HG02763 (cell line): ENCODE results near the gene CCDC187.

Source experiments
- ATAC-seq: cut with Tn5 transposase; IDR thresholded peaks from one replicate; pipeline ENCODE4 v1.9.1; 2021; ENCODE audit warnings: mild to moderate bottlenecking, moderate library complexity; ENCODE audit not compliant: unreplicated experiment

The CCDC187 gene

GRCh38 chr9:136286359-136286986 is 17.4 kb downstream of the CCDC187 start:
- no peak for ATAC-seq

- ATAC-seq = no peak
Measured at GRCh38 chr9:136285501-136286358, 18.2 kb downstream of the CCDC187 start.

GRCh38 chr9:136284951-136285350 is 18.9 kb downstream of the CCDC187 start:
- ATAC-seq = no peak

DNA sequence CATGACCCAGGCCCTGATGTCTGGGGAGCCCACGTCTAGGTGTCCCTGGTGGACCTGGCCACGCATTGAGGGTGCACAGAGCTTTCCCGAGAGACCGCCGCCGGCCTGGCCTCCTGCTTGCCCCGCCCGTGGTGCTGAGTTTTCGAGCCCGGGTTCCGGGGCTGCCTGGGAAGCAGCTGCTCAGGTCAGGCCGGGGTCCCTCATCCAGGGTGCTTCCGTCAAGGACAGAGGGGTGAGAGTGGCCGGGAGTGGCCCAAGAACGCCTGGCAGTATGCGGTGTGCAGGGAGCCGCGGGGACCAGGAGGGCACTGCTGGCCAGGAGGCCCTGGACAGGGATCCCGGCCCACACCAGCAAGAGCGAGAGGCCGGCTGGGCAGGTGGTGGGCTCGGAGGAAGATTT is 19.6 kb downstream of the CCDC187 start:
- no peak for ATAC-seq

GRCh38 chr9:136283291-136284235 is 20.3 kb downstream of the CCDC187 start:
- ATAC-seq = peak; percentile 71

DNA sequence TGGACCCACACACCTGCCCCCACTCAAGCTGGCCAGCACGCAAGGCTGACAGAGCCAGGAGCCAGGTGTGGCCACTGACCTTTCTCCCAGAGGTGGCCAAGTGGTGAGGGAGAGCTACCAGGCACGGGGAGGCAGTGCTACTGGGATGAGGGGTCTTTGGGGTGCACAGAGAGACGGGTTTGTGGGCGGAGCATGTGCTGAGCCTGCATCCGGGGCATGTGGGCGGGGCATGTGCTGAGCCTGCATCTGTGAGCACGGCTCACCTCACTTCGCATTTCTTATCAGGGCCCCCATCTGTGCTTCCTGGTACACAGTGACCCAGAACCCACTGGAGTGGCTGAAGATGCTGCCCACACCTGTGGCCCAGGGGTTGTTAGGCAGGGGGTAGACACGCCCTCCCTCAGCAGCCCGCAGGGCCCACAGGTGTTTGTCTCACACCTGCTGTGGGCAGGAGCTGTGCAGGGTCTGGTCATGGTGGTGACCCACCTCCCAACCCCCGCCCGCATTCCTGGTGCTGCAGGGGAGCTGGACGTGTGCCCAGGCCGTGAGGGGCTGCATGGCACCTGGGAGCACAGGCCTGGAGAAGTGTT is 21.5 kb downstream of the CCDC187 start:
- ATAC-seq = no peak

GRCh38 chr9:136281421-136282271 is 22.2 kb downstream of the CCDC187 start:
- no peak for ATAC-seq

DNA sequence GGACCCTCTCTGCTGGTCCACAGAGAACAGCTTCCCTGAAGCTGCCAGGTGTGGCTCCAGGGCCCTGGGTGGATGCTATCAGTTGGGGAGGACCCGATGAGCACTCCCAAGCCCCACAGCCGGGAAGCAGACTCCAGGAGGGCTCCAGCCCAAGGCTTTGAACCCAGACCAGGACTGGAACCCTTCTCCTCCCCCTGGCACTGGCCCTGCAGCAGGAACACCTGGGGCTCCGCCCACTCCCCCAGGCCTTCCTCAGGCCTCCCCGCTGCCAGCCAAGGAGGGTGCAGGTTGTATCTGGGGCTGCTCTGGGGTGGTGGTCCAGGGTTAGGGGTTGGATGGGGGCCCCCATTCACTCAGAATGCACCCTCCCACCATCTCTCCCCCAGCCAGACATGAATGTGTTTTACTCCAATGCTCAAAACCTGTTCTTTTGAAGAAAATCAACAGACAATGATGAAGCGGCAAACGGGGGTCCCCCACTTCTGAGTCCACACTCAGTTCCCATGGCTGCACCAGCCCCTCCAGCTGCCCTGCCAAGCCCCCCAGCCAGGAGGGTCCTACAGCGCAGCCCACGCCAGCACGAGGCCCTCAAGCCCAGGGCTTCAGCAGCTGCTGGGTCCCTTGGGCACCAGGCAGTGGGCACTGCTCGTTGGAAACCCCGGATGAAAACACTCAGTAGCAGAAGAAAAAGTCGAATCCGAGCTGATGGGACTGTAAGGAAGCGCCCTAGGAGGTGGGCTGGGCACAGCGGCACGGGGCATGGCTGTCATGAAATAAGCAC is 23.2 kb downstream of the CCDC187 start:
- ATAC-seq = no peak

GRCh38 chr9:136279471-136279870 is 24.4 kb downstream of the CCDC187 start:
- ATAC-seq = no peak

DNA sequence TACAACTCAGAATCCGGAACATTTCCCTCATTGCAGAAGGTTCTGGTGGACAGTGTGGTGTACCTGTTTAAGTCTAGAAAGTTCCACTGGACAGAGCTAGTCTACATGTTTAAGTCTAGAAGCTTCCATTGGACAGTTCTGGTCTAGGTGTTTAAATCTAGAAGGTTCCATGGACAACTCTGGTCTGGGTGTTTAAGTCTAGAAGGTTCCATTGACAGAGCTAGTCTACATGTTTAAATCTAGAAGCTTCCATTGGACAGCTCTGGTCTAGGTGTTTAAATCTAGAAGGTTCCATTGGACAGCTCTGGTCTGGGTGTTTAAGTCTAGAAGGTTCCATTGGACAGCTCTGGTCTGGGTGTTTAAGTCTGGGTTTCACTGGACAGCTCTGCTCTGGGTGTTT is 25.0 kb downstream of the CCDC187 start:
- no peak for ATAC-seq

DNA sequence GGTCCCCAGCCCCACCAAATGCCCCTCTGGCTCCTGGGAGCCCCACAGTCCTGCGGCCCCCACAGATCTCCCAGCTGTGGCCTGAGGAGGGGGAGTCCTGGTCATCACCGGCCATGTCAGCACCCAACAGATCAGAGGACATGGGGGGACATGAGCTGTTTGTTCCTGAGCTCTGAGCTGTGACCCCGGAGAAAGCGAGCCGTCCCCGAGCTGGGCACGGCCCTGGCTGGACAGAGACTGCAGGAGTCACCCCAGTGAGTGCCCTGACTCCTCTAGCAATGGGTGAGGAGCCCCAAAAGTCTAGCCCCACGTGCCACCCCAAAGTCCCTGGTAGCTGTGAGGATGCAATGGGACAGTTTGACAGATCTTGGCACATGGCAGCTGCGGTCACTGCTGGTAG is 25.7 kb downstream of the CCDC187 start:
- no peak for ATAC-seq

DNA sequence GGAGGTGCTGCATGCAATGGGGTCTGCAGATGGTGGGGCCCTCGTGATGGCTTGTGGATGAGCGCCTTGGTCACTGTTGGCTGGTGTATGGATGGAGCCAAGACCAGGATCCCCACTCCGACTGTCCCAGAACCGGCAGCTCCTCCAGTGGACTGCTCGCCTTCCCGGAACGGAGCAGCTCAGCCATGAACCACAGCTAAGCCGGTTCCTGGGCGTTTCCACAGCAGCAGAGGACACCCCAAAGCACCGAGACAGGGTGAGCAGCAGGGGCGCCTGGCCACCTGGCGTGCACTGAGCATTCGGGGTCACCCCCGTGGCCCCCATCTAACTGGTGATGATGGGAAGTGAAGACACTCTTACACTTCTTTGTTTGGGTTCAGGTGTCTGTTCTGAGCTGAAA is 26.1 kb downstream of the CCDC187 start:
- ATAC-seq = no peak

GRCh38 chr9:136276716-136277115 is 27.2 kb downstream of the CCDC187 start:
- ATAC-seq = no peak

DNA sequence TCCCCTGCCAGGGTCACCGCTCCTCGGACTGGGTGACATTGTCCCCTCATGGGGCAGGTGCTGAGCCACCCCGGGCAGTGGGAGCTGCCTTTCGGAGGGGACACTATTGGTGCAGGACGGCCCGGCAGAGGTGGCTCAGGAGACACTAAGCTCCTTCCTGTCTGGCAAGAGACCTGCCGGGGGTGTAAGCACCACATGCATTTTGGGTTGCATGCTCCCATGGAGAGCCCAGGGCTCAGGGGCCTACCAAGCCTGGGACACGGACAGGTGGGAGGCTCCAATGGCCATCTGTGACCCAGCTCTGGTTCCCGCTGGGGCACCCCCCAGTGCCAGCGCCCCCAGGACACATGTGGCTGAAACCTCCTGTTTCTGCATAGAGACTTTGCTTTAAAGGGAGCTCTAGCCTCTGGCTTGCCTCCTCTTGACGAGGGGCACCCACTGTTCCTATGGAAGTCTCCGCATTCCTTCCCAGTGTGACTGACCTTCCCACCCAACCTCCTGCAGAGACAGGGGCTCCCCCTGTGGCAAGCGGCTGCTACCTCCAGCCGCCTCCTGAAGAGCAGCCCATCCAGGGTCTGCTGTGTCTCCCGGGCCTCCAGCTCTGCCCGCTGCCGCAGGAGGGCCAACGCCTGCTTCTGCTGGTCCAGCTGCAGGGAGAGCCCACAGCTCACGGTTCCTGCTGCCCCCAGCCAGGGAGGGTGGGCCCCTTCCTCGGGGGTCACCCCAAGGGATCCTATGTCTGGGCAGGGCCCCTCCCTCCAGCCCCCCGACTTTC is 28.1 kb downstream of the CCDC187 start:
- ATAC-seq = no peak

- no peak for ATAC-seq
Measured at GRCh38 chr9:136274786-136275654, 28.9 kb downstream of the CCDC187 start.

DNA sequence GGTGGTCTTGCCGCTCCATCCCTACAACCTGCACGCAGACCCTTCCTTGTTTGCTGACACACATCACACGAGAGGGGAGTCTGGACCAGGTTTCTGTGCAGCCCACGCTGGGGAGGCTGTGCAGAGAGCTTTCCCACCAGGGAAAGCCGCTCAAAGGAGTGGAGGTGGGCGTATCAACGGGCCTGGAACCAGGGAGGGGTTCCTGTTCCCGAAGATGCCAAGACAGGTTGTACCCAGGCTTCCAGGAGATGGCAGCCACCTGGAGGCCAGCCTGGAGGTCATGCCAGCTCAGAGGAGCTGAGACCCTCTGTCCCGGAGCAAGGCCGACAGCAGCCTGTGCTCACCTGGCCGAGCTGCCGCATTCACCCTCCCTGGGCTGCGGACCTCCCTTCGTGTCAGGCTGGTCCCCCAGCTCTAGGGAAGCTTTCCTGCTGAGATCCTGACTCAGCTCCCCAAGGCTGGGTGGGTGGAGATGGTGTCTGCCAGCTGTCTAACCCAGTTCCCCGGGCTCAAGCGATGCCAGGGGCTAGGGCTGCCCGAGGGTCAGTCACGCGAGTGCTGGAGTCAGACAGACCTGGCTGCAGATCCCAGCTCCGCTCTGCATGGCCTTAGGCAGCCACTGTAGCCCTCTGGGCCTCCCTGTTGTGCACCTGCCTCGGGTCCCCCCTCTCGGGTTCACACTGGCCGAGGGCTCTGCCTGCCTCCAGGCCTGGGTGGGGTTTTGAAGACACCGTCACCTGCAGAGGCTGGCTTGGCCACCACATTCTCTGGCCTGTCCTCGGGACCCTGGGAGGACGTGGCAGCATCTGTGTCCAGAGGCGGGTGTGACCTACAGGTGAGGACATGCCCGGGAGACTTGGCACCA is 29.7 kb downstream of the CCDC187 start:
- no peak for ATAC-seq
